Neural cell (in vitro differentiated cells): ENCODE measurements around the gene ARHGAP42.

Experiments
- CTCF ChIP-seq: fragments of 450-650 bp; IDR thresholded peaks from 2 replicates; pipeline ENCODE4 v1.5.1; 2014; ENCODE audit warnings: antibody characterized with exemption, mild to moderate bottlenecking, moderate library complexity; ENCODE audit not compliant: poor library complexity, severe bottlenecking
- EP300 ChIP-seq: fragments of 450-650 bp; conservative IDR thresholded peaks from 2 replicates; pipeline ENCODE4 v1.6.1; 2014; ENCODE audit warnings: antibody characterized with exemption, mild to moderate bottlenecking, moderate library complexity; ENCODE audit not compliant: poor library complexity, severe bottlenecking
- POLR2AphosphoS5 ChIP-seq: IDR thresholded peaks from 2 replicates; pipeline ENCODE4 v1.6.1; 2012
- SMC3 ChIP-seq: fragments of 450-650 bp; conservative IDR thresholded peaks from 2 replicates; pipeline ENCODE4 v1.6.1; 2014; ENCODE audit warnings: antibody characterized with exemption, mild to moderate bottlenecking, moderate library complexity; ENCODE audit not compliant: poor library complexity

DNA sequence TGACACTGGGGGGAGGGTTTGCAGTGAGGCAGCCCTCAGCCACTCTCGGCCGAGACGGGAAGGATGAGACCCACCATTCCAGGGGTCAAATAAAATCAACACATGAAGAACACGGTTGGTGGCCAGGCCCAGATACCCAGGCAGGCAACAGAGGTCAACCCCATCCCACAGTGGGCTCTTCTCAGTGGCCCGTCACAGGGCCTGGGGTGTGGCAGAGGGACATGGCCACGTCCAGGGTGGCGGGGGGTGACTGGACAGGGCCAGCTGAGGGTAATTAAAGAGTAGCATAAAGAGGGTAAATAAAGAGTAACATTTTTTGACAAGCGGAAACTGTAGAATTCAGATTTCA lies 188.4 kb downstream of the ARHGAP42 start:
- TF ChIP-seq POLR2AphosphoS5 (no peak), SMC3 (no peak), CTCF (no peak), EP300 (no peak)
